Smooth muscle cell (in vitro differentiated cells): ENCODE data around the gene MT1G. TPM values are rescaled to one million over a fixed set of nuclear protein-coding genes. Genes with fewer than 3 reads are reported as not detected.

Source experiments
- DNase-seq: peaks from one replicate; lab custom pipeline; 2025; ENCODE audit not compliant: unreplicated experiment; lab: John Stamatoyannopoulos, UW
- H2AFZ ChIP-seq: fragments of 200-600 bp; sonication (generic); 2 replicates; pipeline ENCODE4 v1.6.0; 2016; ENCODE audit warnings: antibody characterized with exemption, low read depth, mild to moderate bottlenecking
- H3F3A ChIP-seq: fragments of 200-600 bp; sonication (generic); 2 replicates; pipeline ENCODE4 v1.6.0; 2017; ENCODE audit warnings: antibody characterized with exemption, low read depth
- H3K27ac ChIP-seq: fragments of 200-600 bp; sonication (generic); 2 replicates; pipeline ENCODE4 v1.5.1; 2016; ENCODE audit warnings: low read depth, mild to moderate bottlenecking
- H3K27me3 ChIP-seq: fragments of 200-600 bp; sonication (generic); 2 replicates; pipeline ENCODE4 v1.6.1; 2016; ENCODE audit warnings: low read depth, mild to moderate bottlenecking
- H3K36me3 ChIP-seq: fragments of 200-600 bp; sonication (generic); 2 replicates; pipeline ENCODE4 v1.5.1; 2016; ENCODE audit warnings: low read depth
- H3K4me1 ChIP-seq: fragments of 200-600 bp; sonication (generic); 2 replicates; pipeline ENCODE4 v1.5.1; 2016; ENCODE audit warnings: low read depth
- H3K4me2 ChIP-seq: fragments of 200-600 bp; sonication (generic); 2 replicates; pipeline ENCODE4 v1.6.0; 2016; ENCODE audit warnings: mild to moderate bottlenecking
- H3K4me3 ChIP-seq: fragments of 200-600 bp; sonication (generic); 2 replicates; pipeline ENCODE4 v1.5.1; 2016; ENCODE audit warnings: mild to moderate bottlenecking
- H3K79me2 ChIP-seq: fragments of 200-600 bp; sonication (generic); 2 replicates; pipeline ENCODE4 v1.6.0; 2016; ENCODE audit warnings: low read depth, mild to moderate bottlenecking
- H3K9ac ChIP-seq: fragments of 200-600 bp; sonication (generic); 2 replicates; pipeline ENCODE4 v1.6.0; 2016; ENCODE audit warnings: low read depth
- H3K9me3 ChIP-seq: fragments of 200-600 bp; sonication (generic); replicated peaks from 2 replicates; pipeline ENCODE4 v1.5.1; 2016; ENCODE audit warnings: low read depth
- H4K20me1 ChIP-seq: fragments of 200-600 bp; sonication (generic); 2 replicates; pipeline ENCODE4 v1.6.0; 2016; ENCODE audit warnings: low read depth
- CTCF ChIP-seq: fragments of 200-600 bp; sonication (generic); IDR thresholded peaks from 2 replicates; pipeline ENCODE4 v1.5.1; 2017; ENCODE audit warnings: borderline replicate concordance, mild to moderate bottlenecking, antibody characterized with exemption; ENCODE audit not compliant: insufficient read depth, poor library complexity, severe bottlenecking
- WGBS: methylation state at CpG from one replicate; pipeline ENCODE4 v1.1.7; 2016; ENCODE audit warnings: low lambda C conversion rate; 5-methylcytosine and 5-hydroxymethylcytosine counted together
- polyA plus RNA-seq: library from polyadenylated mRNA; unstranded; fragments of >200 nt; fragmentation: Nextera tagmentation; extraction: Ambion mirVana; gene quantifications from 2 replicates; pipeline ENCODE4 v1.2.1, GENCODE V29; 2016
- total RNA-seq: library from RNA; depleted of rRNA; stranded (reverse); fragments of >200 nt; gene quantifications from 2 replicates; pipeline ENCODE4 v1.2.3, GENCODE V29; 2014

MT1G gene
- total and polyA plus RNA-seq, 2 experiments from 2014 or later = not detected

DNA sequence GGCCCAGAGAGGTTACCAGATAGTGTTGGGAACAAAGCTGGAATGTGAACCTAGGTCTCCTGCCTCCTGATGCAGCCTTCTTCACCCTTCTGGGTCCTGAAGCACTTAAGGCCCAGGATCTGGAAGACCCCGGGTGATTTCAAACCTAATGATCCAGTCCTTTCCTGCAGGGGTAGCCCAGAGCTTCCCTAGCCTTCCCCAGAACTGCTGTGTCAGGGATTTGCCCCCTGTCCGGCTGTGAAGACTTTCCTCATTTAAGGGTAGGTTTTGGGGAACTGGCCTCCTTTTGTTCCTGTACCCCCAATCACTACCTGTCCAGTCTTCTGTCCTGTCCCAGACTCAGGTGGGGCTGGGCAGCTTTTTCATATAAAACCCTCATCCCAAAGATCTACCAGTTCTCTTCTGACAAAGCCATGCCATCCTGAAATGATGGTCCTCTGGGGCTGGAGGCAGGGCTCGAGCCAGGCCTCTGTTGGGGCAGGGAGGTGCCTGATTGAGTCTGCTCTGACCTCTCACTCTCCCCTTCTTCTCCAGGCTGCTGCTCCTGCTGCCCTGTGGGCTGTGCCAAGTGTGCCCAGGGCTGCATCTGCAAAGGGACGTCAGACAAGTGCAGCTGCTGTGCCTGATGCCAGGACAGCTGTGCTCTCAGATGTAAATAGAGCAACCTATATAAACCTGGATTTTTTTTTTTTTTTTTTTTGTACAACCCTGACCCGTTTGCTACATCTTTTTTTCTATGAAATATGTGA lies 15.7 kb upstream of the MT1G start:
- Histone ChIP-seq H3K9ac (no peak overlapping the region), H3K4me2 (no peak overlapping the region), H3F3A (no peaks in the 10 kb centered on the region), H4K20me1 (no peaks in the 10 kb centered on the region), H3K79me2 (no peaks in the 10 kb centered on the region), H3K36me3 (no peaks in the 10 kb centered on the region), H3K9me3 (no peaks in the 10 kb centered on the region), H2AFZ (no peak overlapping the region), H3K4me3 (no peak overlapping the region), H3K27ac (no peak overlapping the region), H3K4me1 (no peaks in the 10 kb centered on the region), H3K27me3 (peaks cover 5% of the 10 kb centered on the region)
- WGBS = 87% methylated on average over 5 of the region's 5 CpGs
- TF ChIP-seq CTCF = no peak
- no peak for DNase-seq

DNA sequence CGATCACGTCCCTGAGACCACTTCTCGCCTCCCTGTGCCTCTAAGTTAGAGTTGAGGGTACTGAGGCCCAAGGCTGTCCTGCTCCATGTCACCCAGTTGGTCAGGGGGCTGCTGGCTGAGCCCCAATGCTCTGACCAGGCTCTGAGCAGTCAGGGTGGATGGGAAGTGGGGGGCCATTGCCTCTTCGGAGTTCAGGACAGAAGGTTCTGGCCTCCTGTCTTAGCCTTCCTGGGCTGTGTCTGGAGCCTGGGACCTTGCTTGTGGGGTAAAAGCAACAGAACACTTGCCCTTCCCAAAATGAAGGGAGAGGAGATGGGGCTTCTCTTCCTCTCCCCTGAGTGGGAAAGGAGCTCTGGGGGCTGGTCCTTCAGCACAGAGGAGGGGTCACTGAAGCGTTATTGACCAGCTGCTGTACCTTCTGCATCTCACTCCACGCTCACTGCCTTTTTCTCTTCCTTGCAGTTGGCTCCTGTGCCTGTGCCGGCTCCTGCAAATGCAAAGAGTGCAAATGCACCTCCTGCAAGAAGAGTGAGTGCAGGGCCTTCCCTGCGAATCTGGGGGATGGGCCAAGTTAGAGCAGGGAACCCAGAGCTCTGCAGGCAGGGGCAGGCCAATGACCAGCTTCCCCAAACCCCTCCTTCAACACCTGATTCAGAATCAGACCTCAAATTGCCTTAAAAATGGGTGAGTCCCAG lies 15.0 kb upstream of the MT1G start:
- H3K4me2 ChIP-seq = peak overlapping the region; percentile 99
- no peak for DNase-seq
- TF ChIP-seq CTCF = no peak
- H3K79me2 ChIP-seq = no peaks in the 10 kb centered on the region
- no peaks in the 10 kb centered on the region for H3K9me3 ChIP-seq
- H3K4me3 ChIP-seq = peak overlapping the region; percentile 63
- H3F3A ChIP-seq = no peaks in the 10 kb centered on the region
- no peaks in the 10 kb centered on the region for H3K36me3 ChIP-seq
- peaks cover 8% of the 10 kb centered on the region for H3K27me3 ChIP-seq
- no peaks in the 10 kb centered on the region for H4K20me1 ChIP-seq
- H2AFZ ChIP-seq = peak overlapping the region; percentile 98
- no peaks in the 10 kb centered on the region for H3K4me1 ChIP-seq
- 36% methylated on average over 8 of the region's 8 CpGs for WGBS
- peak overlapping the region; percentile 55 for H3K9ac ChIP-seq
- no peak overlapping the region for H3K27ac ChIP-seq

GRCh38 chr16:56681939-56682702 lies 14.3 kb upstream of the MT1G start, which contains the start of gene MT1X:
TSS of gene MT1X (plus strand) at chr16:56682470. CDS start at chr16:56682541, 71 bp downstream.
- no peak within 1 kb of the TSS for H3K27ac ChIP-seq
- DNase-seq = peak; percentile 17
- peaks cover 15% of the 10 kb centered on the region for H3K27me3 ChIP-seq
- H4K20me1 ChIP-seq = no peaks in the 10 kb centered on the region
- H3K9ac ChIP-seq = peak within 1 kb of the TSS; percentile 55
- H3F3A ChIP-seq = no peaks in the 10 kb centered on the region
- no peaks in the 10 kb centered on the region for H3K79me2 ChIP-seq
- H3K9me3 ChIP-seq = no peaks in the 10 kb centered on the region
- peak within 1 kb of the TSS; percentile 98 for H2AFZ ChIP-seq
- no peaks in the 10 kb centered on the region for H3K4me1 ChIP-seq
- TF ChIP-seq CTCF = no peak
- under 1% methylated on average over 43 of the region's 49 CpGs for WGBS
- H3K4me2 ChIP-seq = peak within 1 kb of the TSS; percentile 99
- no peaks in the 10 kb centered on the region for H3K36me3 ChIP-seq
- peak within 1 kb of the TSS; percentile 63 for H3K4me3 ChIP-seq
